NCI-H1092 (cell line): ENCODE data around the gene GPC3.
"Not testable (repeated sequence)": the region's sequence is repeated elsewhere in the genome, so short reads cannot be mapped to it uniquely, and the experiment has no call there.

Experiments used
- DNase-seq: peaks from one replicate; lab custom pipeline; 2025; lab: John Stamatoyannopoulos, UW

Gene GPC3

DNA sequence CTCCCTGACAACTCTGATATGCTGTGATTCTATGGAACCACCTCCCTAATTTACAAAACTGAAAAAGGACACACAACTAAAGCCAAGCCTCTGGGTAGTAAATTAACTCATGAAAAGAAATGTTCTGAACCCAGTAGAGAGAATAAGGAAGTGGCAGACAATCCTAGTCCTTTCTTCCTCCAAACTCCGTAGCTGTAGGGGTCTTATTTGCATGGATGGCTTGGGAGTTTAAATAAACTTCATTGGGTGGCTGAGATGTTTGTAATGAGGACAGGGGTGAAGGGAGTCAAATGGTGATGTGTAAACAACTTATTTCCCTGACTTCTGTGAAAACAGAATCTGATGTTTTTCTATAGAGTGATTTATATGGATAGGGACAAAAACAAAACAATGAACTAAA lies 59.3 kb downstream of the GPC3 start:
- DNase-seq, result no peak

DNA sequence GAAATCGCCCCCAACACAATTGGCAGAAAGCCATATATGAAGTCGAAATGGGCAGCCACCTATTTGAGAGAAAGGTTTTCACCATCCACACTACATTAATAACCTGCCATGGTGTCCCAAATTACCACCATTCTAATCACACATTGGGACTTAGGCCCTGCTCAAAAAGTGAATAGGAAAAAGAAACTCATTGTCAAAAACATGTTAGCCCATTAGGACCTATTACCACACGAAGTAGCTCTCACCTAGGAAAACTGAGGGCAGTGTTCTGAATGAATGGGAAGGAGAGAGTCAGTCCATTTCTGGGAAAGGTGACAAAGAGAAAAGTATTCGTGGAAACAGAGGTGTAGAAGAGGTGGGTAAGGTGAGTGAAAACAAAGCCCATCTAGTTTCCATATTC lies 60.8 kb downstream of the GPC3 start:
- DNase-seq, result no peak

DNA sequence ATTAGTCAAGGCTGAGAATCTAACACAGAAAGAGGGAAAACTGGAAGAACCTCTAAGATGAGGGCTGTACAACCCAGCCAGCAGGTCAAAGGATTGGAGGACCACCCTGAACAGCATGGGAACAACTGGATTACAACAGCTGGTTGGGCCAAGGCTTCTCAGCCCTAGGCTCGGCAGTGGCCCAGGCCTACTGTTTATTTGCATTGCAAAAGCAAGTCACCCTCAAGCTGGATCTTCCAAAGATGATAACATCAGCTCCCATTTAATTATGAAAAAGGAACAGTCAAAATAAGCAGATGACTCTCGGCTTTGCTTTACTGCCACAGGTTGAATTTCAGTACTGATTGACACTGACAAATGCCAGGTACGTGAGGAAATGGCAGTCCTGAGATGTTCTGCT lies 61.8 kb downstream of the GPC3 start:
- no peak for DNase-seq

DNA sequence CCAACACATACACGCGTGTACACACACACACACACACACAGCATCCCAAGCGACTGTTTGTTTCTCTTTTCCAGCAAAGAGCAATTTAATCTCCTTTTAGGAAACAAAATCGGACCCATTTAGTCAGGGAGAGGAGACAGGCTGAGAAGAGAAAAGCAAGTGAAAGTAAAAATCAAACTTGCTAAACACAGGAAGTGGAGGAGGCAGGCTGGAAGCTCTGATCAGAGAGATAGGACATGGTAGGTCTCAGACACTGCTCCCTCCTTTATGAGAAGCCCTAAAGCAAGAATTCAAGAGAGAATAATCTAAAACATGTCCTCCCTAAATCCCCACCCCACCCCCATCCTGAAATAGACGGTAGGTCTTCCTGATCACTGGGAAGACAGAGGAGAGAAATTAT lies 62.3 kb downstream of the GPC3 start:
- no peak for DNase-seq

DNA sequence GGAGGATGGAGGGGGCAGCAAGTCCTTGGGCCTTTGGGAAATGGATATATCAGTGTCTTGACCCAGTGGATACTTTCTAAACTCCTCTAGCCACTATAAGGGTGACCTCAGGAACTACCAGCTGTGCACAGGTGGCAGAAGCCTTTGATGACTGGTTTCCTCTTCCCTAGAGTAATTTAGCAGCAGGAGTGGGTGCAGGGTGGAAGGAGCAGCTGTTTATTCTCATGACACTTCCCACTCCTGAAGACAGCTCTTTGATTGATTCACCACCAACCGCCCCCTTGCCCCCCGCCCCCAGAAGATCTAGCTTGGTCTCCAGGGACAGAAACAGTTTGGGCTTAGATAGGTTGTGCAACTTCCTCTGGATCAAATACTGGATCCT lies 63.0 kb downstream of the GPC3 start:
- DNase-seq, result no peak

DNA sequence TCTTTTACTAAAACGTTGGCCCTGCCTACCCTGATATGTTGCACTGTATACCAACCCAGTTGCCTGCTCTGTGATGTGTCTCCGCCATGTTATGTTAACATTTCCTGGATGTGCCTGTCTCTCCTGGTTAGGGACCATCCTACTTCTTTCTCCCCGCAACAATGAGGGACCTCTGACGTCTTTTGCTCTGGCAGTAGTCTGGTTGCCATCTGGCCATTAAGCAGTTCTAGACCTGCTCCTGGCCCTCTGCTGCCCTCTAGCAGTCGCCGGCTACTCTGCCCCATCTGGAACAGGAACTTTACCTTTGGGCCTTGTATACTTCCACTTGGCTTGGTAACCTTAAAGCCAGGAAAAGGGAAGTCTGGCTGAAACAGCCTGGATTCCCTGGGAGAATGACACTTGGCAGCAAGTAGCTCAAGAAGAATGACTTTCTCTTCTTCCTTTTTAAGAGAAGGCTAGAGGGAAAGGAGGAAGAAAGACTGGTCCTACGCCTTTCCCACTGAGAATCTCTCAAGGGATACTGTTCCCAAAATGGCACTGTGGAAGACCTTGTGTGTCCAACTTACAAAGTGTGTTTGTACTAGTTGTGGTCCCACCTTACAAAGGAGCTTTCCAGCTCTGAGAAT lies 63.5 kb downstream of the GPC3 start:
- DNase-seq, result peak; percentile 18

DNA sequence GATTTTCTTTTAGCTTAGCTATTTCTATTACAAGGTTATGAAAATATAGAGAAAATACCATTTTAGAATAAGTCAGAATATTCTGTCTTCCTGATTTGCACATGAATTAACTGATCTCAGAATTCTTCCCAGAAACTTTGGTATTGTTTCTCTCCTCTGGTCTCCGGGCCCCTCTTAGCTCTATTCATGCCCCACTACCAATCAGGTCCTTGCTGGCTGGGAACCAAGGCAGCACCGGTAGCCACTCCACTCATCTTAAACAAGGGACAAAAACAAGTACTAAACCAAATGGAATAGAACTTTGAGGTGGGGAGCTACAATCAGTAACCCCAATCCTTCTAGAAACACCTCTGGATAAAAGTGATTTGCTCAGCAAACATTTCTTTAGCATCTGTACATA lies 64.3 kb downstream of the GPC3 start:
- DNase-seq, result no peak

DNA sequence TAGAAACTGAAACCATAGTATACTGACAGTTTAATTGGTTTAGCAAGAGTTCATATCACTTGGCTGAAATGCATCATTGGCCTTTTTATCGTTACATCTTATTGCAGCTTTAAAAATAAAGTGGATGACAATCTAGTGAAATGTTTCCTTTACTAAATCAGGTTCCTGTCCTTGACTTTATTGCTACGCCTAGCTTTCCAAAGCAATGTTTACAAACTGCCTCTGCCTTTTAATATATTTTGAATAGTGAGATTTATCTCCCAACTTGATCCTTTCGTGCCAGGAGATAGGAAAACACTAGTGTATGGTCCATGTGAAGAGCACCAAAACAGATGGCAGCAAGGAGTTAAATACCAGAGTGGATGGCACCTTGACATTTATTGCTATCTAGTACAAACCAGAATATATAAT lies 67.0 kb downstream of the GPC3 start:
- DNase-seq, result no peak

DNA sequence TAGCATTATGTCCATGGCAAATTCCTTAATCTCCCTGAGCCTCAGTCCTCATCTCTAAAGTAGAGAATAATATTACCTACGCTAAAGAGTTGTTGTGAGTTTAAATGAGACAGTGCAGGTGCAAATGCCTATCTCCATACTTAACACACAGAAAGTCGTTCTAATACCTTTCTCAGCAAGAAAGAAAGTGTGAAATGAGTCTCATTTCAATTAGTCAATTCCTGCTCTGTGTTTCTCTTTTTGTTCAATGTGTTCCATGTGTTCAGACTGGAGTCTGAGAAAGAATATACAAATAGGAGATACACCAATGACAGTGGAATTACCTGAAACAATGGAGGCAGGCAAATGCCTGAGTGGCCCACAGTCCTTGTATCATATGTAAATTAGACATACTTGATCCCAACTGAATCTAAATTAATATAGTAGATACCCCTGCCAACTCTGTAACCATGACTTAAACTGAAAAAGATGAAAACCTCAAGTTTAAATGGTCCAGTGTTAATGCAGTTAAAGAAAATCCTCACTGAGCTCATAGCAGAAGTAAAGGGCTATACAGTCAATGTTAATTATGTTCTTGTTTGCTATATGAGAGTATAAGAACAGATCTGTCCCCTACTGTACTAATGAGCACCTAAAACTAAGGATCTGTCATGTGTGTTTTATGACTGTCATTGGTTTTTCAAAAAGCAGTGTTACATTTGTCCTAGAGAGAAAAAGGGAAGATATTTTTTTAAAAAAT lies 68.2 kb downstream of the GPC3 start:
- DNase-seq, result no peak

DNA sequence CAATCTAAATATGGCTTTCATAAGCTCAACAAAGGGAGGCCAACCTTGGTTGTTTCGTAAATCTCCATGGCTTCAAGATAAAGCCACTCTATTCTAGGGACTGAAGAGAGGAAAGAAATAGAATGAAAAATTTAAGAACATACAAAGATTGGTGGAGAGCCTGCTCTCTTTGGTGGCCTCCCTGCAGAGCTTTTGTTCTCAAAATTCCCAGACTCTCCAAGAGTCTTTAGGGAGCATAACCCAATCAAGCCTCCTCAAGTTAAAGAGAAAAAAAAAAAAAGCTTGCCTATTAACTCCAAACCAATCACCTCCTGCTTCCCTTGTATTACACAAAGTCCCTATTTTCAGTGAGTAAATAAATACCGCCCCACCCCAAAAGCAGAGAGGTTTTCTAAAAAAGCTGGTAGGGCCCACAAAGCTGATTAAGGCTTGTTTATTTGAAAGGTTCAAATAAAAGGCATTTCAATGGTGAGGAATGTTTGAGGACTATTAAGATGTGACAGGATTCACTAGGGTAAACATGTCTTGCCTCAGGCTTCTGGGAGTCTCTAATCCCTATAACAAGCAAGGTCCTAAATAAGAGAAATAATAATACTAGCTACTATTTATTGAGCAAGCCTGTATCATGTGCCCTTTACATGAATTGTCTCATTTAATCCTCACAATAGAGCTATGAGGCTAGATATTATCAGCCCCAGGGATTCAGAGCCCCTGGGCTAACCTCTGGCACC lies 71.6 kb downstream of the GPC3 start:
- DNase-seq, result no peak

DNA sequence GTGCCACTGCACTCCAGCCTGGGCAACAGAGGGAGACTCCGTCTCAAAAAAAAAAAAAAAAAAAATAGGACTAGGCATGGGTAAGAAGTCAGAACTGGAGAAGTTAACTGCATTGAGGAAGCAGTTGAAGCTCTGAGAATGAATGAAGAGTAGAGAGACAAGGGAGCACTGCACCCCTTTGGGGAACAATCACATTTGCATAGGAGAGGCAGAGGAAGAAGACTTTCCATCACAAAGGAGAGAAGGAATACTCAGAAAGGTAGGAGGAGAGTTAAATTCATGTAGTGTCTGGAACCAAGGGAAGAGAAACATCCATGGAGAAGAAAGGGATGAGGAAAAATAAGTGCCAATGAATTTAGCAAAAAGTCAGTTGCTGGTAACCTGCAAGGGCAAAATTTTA lies 72.4 kb downstream of the GPC3 start:
- DNase-seq, result no peak

DNA sequence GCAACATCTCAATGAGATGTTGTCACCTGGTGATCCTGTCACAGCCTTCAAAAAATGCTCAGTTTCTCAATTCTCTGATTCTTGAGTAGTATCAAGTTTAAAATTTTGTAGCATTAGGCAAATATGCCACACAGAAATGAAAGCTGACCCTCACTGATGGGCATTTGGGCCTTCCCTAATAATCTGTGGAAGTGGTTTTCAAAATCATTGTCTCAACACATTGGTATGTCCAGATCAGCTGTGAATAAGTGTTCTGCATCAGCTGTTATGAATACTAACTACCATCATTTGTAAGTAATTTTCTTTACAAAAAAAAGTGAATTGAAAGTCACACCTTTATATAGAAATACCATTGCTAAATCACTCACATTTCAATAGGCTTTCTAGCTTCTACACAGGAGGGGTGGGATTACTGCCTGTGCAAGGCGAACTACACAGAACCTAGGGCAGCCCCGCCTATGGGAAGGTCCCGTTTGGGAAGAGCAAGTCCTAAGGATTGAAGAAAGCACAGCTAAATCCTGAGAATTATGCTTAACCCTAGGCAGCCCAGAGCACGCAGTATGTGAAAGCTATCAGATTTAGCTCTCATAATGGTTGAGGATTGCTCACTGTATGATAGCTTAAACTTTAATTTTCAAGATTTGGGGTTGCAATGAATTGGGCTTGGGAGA lies 73.4 kb downstream of the GPC3 start:
- DNase-seq, result no peak

DNA sequence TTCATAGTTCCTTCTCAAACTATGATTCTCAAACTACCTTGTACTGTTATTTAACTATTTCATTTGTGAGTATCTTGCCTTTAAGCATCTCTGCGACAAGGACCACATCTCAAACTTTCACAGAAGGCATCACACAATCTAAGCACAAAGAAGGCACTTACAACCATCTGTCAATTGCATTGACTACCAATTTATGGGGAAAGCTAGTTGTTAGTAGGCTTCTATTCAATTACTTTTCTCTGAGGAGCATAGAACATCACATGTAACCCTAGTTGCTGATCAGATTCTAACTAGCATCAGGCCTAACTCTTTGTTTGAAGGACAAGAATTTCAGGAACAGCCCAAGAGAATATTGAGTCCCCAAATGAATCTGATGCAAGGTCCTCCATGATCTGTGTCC lies 74.9 kb downstream of the GPC3 start:
- DNase-seq, result no peak

DNA sequence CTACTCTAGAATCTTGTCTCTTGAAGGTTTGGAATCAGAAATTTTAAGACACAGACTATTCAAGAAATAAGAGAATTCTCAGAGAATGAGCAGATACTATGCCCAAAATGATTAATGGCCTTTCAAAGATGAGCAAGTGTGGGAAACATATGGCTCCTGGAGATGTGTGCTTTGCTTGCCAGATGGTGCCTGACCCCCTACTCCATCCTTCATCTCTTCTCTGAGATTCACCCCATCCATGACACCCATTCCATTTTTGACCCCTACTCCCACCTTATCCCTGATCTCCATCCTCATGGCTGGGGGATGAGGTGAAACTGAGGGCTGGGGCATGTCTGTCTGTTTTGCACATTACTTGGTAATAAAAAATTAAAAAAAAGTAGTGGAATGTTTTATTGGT lies 75.5 kb downstream of the GPC3 start:
- no peak for DNase-seq

DNA sequence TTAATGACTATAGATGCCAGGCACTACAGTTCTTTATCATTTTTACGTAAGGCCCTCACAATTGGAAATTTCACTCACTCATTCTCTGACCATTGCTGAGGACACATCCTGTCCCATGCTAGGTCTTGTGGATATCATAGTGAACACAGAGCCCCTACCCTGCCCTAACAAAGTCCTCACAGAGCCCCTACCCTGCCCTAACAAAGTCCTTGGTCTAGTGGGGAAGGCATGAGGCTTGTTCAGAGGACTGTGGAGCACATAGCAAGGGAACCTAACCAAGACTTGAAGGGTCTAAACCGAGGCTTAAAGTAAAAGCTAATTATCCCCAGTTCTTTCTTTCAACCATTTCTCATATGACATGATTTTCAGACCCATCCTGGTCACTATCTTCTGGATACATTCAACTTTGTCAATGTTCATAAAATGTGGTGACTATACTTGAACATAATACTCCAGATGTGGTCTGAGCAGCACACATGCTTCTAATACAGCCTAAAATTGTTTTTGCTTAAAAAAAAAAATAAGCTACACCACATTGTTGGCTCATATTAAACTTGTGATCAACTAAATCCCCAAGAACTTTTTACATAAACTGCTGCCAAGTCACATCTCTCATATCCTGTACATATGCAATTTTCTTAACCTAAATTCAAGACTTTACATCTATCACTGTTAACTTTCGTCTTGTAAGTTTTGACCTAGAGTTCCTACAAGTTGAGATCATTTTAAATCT lies 77.0 kb downstream of the GPC3 start:
- DNase-seq, result no peak

DNA sequence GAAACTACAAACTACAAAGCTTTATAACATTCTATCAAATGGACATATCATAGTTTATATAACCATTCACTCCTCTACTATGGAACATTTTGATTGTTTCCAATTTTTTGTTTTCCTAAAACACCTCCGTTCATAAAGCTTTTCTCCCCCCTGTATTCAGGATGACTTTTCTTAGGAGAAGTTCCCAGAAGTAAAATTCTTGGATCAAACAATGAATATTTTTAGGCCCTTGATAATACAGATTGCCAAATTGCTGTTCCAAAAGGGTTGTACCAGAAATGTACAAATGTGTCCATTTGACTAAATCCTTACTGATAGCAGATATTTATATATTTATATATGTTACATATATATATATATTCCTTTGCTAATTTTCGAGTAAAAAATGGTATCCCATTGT lies 77.8 kb downstream of the GPC3 start:
- no peak for DNase-seq

DNA sequence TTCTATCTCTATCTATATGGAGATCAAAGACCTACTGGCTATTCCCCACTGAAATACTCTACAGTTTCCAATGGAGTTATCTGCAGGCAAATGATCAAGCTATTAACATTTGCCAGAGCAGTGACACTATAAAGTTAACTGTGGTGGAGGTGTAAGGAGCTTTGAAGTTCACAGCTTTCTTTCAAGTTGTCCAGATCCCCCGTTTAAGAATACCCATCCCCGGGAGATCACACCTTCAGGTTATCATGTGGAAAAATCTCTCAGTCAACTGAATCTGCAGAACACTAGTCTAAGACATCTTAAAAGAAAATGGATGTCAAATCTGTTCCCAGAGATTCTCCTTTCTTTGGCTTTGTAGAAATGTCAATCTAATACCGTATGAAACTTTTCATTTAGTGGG lies 80.1 kb downstream of the GPC3 start:
- DNase-seq, result no peak

DNA sequence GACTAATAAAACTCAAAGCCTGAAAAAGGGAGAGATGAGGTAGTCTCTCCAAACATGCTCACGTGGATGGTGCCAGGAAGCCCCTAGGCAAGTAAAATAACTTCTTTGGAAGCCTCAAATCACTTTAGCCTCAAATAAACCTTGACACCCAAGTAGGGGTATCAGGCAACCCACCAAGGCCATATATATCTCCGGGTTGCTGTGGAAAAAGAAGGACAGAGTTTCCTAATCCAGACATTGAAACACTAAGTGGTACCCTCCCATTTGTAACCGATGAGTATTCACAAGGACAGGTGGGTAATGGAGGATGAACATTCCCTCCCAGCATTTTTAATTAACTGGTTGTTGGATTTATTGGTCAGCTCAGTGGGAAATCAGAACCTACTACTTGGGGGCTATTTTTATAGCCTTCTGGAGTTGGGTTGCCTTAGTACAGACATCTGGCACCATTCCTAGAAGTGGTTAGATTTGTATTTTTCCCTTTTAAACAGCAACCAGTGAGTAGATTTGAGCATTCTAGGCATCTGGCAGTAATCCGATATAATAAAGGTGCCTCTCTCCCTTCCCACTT lies 87.7 kb downstream of the GPC3 start:
- DNase-seq, result peak; percentile 41

DNA sequence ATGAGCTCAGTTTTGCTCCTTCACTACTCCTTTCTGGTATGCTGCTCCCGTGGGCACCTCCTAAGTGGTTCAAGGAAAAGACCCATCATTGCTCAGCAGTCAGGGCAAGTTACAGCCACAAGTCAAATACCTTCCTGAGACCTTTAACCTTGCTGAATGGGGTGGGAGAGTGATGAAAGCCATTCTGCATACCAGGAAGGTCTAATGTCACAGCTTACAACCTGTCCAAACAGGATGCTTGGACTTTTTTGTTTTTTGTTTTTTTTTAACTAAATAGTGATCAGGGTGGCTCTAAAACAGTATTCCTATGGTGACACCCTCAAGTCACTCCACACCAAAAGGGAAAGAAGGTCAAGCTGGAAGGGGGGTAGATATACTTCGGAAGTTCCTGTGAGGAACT lies 93.1 kb downstream of the GPC3 start:
- DNase-seq, result no peak

DNA sequence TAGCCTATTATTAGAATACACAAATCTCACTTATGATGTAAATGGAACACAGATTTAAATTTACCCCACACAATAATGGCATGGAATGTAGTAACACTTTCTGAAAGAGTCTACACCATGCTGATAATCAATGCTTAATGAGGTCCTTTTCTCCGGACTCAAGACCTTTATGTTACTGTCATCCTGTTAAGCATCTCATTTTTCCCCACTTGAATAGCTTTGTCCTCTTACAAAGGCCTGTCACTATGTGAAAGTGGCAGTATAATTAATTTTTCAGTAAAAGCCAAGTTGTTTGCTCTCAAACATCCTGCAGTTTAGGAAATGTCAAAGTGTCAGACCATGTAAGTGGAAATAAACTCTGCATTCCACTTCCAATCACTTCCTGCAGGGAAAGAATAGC lies 96.4 kb downstream of the GPC3 start:
- no peak for DNase-seq

DNA sequence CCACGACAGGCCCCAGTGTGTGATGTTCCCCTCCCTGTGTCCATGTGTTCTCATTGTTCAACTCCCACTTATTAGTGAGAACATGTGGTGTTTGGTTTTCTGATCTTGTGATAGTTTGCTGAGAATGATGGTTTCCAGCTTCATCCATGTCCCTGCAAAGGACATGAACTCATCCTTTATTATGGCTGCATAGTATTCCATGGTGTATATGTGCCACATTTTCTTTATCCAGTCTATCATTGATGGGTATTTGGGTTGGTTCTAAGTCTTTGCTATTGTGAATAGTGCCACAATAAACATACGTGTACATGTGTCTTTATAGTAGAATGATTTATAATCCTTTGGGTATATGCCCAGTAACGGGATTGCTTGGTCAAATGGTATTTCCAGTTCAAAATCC lies 97.3 kb downstream of the GPC3 start:
- DNase-seq, result not testable (repeated sequence)
